GM21786 (cell line): ENCODE results near the gene SLC35D3.
"Not testable (repeated sequence)": the region's sequence is repeated elsewhere in the genome, so short reads cannot be mapped to it uniquely, and the experiment has no call there.

Experiments used
- ATAC-seq: cut with Tn5 transposase; IDR thresholded peaks from one replicate; pipeline ENCODE4 v1.9.1; 2021; ENCODE audit not compliant: unreplicated experiment

The SLC35D3 gene, protein sequence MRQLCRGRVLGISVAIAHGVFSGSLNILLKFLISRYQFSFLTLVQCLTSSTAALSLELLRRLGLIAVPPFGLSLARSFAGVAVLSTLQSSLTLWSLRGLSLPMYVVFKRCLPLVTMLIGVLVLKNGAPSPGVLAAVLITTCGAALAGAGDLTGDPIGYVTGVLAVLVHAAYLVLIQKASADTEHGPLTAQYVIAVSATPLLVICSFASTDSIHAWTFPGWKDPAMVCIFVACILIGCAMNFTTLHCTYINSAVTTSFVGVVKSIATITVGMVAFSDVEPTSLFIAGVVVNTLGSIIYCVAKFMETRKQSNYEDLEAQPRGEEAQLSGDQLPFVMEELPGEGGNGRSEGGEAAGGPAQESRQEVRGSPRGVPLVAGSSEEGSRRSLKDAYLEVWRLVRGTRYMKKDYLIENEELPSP

DNA sequence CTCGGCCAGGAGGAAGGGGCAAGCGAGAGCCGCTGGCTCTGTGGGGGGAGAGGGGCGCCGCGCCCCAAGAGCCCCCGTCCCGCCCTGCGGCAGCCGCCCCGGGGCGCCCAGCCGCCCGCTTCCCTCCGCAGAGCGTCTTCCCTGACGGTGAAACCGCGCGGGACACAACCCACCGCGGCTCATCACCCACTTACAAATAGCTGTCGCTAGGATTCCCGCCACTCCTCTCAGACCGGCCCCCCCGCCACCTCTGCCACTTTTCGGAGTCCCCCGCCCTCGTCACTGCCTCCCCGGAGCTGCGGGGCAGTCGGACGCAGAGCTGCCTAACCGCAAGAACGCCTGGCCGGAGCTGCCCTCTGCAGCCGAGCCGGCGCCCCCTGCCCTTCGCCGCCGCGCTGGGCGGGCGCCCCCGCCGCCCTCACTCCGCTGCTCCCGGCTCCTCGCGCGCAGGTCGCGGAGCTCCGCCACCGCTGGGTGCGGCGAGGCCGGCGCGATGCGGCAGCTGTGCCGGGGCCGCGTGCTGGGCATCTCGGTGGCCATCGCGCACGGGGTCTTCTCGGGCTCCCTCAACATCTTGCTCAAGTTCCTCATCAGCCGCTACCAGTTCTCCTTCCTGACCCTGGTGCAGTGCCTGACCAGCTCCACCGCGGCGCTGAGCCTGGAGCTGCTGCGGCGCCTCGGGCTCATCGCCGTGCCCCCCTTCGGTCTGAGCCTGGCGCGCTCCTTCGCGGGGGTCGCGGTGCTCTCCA lies at the start of gene SLC35D3:
Gene SLC35D3, plus strand, starts transcription at position 366 of the 749 bp plus-strand sequence. Its CDS starts 128 bp downstream, at position 494.
- ATAC-seq: no peak

DNA sequence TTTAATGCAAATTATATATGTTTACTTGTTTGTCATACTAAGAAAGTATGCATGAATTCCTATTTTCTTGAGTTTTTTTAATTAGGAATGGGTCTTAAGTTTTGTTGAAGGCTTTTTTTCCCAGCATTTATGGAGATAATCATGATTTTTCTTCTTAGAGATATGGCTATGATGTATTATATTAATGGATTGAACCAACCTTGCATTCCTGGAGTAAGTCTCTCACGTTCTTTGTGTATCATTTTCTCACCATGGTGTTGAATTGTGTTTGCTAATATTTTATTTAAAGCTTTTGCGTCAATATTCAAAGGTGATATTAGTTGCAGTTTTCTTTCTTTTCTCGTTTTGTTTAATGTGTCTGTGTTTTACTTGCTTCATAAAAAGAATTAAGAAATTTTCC lies 48.4 kb upstream of the SLC35D3 start:
- no peak for ATAC-seq

DNA sequence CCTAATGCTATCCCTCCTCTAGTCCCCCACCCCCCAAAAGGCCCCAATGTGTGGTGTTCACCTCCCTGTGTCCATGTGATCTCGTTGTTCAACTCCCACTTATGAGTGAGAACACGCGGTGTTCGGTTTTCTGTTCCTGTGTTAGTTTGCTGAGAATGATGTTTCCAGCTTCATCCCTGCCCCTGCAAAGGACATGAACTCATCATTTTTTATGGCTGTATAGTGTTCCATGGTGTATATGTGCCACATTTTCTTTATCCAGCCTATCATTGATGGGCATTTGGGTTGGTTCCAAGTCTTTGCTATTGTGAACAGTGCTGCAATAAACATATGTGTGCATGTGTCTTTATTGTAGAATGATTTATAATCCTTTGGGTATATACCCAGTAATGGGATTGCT lies 45.6 kb upstream of the SLC35D3 start:
- not testable (repeated sequence) for ATAC-seq

DNA sequence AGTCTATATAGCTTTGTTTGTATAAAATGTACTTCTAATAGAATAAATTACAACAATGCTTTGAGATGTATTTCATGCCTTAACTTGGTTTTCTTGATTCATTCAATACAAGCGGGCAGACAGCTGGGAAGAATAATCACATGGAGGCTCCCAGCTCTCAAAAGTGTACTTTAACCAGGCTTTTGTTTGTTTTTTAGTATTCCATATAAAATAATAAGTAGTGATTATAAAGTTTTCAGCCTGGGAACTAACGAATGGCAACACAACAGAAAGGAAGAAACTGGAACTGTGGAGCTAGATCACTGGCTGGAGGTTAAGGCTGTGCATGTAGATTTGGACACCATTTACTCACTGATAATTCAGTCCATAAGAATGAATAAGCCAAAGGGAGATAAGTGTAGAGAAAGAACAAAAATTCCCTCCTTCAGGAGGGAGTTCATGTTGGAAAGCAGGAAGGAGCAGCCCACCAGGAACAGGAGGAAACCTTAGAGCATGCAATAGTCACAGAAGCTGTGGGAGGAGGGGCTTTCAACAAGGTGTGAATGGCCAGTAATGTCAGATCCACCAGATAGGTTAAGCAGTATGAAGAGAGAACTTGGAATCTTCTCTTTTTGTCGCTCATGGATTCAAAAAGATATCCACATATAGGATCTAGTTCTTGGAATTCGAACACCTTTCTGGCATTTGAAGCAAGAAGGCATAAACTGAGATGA lies 41.2 kb upstream of the SLC35D3 start:
- ATAC-seq: no peak

DNA sequence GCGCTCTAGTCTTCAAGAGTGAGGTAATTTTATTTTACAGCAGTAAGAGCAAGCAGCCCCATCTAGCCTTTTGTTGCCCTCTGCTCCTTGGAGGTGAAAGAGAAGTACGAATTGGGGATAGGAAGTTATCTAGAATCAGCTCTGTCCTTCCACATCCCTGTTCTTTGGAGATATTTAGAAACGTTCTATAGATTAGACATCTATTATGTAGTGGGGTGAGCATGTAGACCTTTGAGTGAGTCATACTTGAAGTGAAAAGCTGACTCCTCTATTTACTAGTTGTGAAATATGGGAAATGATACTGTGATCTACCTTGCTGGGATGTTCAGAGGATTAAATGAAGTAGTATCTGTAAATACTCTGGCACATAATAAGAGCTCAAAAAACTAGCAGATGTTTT lies 36.0 kb upstream of the SLC35D3 start:
- no peak for ATAC-seq

DNA sequence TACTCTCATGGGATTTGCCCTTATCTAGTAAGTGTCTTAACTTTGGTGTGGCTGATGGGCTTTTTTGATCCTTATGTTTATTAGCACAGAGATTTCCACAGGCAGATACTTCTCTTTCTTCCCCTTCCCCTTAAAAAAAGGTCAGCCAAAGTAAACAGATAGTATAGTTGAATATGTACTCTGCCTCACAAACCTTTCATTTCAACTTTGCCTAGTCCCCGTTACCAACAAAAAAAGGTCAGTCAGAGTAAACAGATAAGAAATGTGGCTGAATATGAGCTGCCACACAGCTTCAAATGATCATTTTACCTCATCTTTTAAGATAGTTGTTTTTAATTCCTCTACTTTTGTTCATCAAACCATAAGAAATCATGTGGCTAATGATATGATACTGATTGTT lies 34.1 kb upstream of the SLC35D3 start:
- no peak for ATAC-seq

DNA sequence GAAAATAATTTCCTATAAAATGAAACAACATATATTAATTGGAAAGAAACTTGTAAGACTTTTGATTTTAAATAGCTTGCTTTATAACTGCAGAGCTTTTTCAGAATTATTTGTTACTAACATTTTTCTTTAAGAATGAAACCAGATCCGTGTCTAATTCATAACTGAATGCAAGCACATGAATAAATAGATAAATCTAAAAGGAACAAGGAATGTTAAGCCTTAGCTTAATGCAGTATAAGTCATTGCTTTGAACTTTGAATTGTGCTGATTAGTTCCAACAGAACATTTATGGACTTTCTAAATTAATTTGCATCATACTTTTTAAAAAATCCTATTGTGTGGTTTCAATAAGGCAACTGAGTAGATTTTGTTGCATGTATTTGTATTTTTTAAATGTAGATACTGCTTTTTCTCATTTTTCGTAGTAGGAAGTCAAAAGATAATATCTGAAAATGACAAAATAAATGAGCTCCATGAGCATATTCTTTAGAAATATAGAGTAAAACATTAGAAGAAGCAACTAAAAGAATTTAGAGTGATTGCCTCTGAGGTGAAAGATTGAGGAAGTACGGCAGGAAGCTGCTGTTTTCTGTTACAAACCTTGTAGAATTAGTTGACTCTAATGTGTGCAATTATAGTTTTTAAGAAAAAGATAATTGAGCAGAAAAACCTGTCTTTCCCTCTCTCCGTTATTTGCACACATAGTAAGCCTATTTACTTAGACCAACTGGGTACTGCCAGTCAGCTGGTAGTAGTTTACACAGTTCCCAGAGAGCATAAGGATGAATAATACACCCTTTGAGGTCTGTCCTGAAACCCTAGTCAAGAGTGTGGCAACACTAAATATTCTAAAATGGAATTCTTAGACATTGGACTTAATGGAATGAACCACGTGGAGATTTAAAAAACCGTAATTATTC lies 32.6 kb upstream of the SLC35D3 start:
- no peak for ATAC-seq

DNA sequence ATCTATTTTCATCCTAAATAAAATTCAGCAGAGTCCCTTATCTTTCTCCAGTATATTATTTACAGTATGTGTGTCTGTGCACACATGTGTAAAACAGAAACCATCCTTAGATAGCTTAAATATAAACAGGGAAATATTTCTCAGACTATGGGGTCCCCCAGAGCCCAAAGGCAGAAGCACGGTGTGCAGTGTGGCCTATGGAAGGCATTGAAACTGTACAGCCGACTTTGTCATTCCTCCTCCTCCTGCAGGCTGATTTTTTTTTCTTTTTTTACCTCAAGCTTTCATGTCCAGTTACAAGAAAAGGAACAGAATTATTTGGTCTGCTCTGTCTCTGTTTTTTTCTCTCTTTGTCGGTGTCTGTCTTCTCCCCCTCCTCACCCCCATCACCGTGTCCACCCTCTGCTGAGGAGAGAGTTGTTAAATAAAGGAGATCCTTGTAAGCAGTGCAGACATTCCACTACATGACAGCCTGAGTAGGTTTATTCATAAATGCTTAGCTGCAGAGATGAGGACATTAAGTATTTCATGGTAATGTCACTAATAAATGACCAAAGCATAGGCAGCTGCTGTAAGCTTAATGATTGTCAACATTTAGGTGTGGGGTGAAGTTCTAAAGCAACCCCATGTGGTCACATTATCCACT lies 31.8 kb upstream of the SLC35D3 start:
- ATAC-seq: no peak

DNA sequence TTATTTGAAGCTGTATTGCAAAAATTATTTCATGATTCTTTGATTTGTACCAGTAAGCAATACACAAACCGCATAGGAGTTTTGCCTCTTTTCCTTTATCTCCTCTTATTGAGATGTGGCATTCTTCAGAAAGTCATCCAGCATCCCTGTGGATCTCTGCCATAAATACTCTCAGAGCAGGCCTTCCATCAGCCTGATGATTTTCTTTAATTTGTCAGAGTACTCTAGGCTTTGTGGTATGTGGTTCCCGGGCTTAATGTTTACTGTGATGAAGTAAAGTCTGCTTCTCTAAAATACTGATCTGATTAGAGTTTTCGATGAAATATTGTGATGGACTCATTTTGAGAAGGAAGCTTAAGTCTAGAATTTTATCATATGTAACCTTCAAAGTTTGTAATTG lies 31.1 kb upstream of the SLC35D3 start:
- no peak for ATAC-seq

DNA sequence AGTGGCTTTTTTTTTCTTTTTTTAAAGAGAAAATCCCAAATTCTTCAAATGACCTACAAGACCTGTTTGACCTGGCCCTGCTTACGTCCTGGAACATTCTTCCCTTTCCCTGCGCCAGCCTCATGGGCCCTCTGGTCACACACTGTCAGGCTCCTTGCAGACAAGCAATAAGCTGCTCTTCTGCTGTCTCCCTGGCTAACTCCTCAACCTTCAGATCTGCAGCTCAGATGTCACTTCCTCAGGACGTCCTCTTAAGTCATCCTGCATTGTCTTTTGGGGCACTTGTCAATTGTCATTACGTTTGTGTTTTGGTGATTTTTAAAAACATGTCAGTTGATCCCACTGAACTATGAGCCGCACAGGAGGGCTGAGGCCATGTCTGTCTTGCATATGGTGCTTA lies 28.9 kb upstream of the SLC35D3 start:
- no peak for ATAC-seq

DNA sequence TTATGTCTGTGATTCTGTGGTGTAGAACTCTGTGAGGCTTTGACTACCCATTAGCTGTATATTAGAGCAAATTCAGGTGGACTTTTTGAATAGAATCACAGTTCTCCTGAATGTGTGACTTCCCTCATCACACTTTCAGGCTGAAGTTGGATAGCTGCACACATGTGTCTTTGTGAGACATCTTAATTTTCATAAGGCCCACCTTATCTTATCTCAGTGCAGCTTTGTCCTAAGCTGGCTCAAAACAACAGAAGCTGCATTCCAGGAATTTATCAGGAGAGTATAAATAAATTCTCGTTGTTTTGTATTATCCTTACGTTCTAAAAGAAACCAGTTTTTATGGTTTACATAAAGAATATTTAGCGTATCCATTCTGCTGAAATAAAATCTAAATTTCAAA lies 26.2 kb upstream of the SLC35D3 start:
- ATAC-seq: no peak

DNA sequence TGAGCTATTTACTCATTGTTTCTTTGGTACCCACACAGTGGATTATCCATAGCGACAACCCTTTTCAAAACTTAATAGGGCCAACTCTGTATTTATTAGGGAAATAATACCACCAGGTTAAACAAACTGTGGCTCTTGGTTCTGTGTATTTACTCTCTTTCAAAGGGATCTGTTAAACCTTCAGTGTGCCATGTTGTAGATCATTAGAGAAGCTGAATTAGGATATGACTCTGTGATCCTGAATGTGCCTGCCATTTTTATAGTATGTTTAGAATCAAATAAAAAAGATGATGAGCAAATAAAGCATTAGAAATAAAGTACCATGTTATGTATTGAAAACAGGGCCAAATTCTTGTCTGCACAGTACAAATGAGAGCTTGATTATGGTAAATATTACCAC lies 25.0 kb upstream of the SLC35D3 start:
- no peak for ATAC-seq

DNA sequence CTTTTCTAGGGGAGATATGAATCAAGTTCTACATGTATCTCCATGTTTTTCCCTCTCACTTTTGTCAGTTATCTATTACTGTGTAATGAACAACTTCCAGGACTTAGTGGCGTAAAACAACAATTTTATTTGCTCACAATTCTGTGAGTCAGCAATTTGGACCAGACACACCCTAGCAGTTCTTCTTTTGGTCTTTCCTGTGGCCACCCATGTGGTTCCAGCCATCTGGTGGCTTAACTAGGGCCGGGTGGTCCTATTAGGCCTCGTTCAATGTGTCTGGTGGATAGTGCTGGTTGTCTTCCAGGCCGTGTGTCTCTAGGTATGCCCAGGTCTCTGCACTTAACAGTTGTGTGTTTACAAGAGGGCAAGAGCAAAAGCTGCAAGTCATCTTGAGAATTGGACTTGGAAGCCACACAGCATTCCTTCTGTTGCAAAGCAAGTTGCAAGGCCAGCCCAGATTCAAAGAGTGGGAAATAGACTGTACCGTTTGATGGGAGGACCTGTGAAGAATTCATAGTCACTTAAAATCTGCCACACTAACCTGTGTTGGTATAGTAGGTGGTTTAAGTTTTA lies 20.8 kb upstream of the SLC35D3 start:
- ATAC-seq: no peak

DNA sequence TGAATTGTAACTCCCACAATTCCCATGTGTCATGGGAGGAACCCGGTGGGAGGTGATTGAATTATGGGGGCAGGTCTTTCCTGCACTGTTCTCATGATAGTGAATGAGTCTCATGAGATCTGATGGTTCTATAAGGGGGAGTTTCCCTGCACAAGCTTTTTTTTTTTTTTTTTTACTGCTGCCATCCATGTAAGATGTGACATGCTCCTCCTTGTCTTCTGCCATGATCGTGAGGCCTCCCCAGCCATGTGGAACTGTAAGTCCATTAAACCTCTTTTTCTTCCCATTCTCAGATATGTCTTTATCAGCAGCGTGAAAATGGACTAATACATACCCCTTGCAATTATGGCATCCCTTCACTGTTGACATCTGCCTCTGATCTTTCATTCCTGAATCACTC lies 17.6 kb upstream of the SLC35D3 start:
- not testable (repeated sequence) for ATAC-seq

DNA sequence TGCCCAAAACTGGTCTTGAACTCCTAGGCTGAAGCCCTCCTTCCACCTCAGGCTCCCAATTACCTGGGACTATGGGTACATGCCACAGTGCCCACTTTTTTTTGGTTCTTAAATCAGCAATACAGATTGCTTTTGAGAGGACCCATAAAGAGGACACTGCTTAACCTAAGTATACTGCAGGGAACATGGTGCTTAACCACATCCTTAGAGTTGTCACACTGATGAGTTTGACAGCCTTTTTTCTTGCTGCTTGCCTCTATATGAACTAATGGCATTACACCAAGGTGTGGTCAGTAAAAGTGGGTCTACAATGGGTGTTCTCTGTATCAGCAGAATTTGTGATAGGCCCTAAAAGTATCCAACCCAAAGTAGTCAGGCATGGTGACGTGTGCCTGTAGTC lies 7.2 kb upstream of the SLC35D3 start:
- no peak for ATAC-seq

DNA sequence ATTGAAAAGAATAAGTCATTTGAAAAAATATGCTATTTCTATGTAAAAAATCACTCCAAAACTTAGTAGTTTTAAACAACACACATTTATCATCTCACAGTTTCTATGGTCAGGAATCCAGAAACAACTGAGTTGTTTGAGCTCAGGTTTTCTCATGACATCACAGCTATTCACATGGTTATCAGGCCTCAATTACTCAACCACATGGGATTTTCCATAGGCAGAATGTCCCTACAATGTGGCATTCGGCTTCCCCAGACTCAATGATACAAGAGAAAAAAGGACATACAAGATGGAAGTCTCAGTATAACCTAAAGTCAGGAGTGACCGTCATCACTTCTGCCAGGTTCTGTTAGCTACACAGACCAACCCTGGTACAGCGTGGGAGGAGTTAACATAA lies 3.4 kb upstream of the SLC35D3 start:
- ATAC-seq: no peak

DNA sequence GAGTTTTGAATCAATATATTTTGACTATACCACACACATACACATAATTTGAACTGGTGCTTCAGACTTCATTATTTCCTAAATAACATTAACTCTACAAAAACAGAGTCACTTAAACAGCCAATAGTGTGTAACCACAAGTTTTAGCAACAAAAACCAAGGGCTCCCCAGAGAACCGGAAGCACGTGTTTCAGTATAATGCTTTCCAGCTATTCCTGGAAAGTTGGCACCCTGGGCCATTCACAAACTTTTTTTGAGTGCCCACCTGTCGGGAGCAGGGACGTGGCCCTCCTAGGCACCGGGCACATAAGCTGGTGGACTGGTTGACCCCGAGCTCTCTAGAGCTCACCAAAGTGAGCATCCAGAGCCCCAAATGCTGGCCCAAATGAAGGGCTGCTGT lies 1.9 kb upstream of the SLC35D3 start:
- ATAC-seq: no peak

DNA sequence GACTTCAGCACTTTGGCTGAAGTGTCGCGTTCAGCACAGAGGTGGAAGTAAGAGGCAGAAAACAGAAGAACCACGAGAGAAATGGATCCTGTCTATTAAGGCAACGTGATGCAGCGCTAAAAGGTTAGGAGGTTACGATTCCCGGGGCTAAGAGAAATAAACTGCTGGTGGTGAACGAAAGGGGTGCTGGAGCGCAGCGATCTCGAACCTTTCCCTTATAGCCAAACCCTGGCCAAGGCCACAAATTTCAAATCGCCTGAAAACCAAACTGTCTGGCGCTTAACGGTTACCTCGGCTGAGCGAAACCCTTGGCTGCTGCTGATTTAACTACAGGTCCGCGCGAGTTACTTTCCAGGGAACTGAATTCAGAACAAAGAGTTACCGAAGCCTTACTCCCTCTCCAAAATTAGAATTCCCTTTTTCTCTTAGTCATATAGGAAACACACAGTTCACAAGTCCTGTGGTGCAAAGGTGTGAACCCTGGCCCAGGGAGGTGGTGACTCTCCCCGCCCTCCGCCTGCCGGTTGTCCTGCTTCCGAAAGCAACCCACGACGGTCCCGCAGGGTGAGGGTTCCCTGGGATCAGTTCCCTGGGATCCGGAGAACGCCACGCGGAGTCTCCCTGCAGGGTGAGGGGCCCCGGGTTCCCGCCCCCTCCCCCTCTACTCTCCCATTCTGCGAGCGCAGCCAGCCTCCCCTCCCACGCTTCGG lies 1.3 kb upstream of the SLC35D3 start:
- ATAC-seq: no peak

DNA sequence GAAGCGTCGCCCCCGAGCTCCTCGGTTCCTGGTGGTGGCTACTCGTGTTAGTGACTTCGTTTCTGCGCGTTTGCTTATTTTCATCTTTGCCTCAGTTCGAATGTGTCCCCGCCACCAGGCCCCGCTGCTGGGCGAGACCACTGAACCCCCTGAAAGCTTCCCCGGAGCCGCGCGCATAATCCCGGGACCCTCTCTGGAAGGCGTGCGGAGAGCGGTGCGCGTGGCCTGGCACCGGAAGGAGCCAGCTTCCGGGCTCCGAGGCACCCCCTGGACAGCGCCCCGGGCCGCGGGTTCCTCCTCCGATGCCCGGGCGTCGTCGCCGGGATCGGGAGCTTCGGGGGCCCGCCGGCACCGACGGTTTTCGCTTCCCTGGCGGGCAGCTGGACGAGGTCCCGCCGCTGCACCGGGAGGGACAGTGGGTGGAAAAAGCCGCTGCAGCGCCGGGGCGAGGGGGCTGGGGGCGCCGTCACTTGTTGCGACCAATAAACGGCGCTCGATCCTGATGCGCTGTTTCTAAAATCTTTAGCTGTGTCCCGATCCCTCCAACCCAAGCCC lies 643 bp upstream of the SLC35D3 start:
- ATAC-seq: no peak
